ENCODE results near the gene LDLRAD4. TPM values are rescaled to one million over a fixed set of nuclear protein-coding genes. Genes with fewer than 3 reads are reported as not detected.

Gene LDLRAD4
- total and polyA plus RNA-seq, 9 of the 15 experiments (the other 6 are each of a cell fraction or from before 2014, with no cell fraction given): 0.01 TPM; not detected in 8

- TF ChIP-seq HOMEZ (CRISPR knock-in tag; IDR thresholded peaks at IDR 0.05): no peak
Measured at GRCh38 chr18:13393338-13393737, 174.8 kb downstream of the LDLRAD4 start (continued).

- Histone ChIP-seq H3K9me3 (replicated peaks; ENCODE audit: control insufficient read depth, insufficient read depth, low read depth, low read length) (no peaks in the 10 kb centered on the region), H3K36me3 (ENCODE audit: control insufficient read depth, insufficient read depth, low read length) (no peaks in the 10 kb centered on the region), H2AFZ (ENCODE audit: low read depth, low read length) (no peak overlapping the region), H3K9ac (ENCODE audit: insufficient read depth in 1 of 2, low read depth in 2 of 2, low read length in 2 of 2) (no peak overlapping the region), H3K9me1 (ENCODE audit: control insufficient read depth, insufficient read depth, low read length) (no peaks in the 10 kb centered on the region), H3K27ac (ENCODE audit: extremely low read depth, low read depth, low read length) (no peak overlapping the region), H3K4me1 (replicated peaks in 1 of 2; ENCODE audit: control insufficient read depth in 2 of 2, insufficient read depth in 2 of 2, low read length in 2 of 2) (no peaks in the 10 kb centered on the region), H3K4me2 (ENCODE audit: insufficient read depth, low read length) (no peak overlapping the region), H3K27me3 (ENCODE audit: control insufficient read depth in 2 of 2, insufficient read depth in 2 of 2, low read length in 2 of 2) (peaks cover 3 to 23% of the 10 kb centered on the region in 2 experiments; a peak in 2 of 5 replicates), H4K20me1 (replicated peaks; ENCODE audit: control insufficient read depth, insufficient read depth, low read length) (no peaks in the 10 kb centered on the region), H3K79me2 (ENCODE audit: control insufficient read depth, insufficient read depth, low read length) (no peaks in the 10 kb centered on the region), H3K4me3 (no peak overlapping the region)
- in situ Hi-C loops (cut with MboI) (no loop called here), intact Hi-C loops (cut with micrococcal nuclease) (no loop called here)
- ChIA-PET POLR2A (no interaction called here), CTCF (ENCODE audit: low intra/inter-chr PET ratio) (no interaction called here)
- BruUV-seq (replicated peaks): no TSS peak
- ATAC-seq (peak; percentile 78), FAIRE-seq (peak; percentile 19), DNase-seq (ENCODE audit: extremely low read depth in 1 of 4, low spot score in 3 of 4) (peak in 3 of 4 experiments; percentile 16 to 33 (median 28))
- TF ChIP-seq USF2 (CRISPR knock-in tag; IDR thresholded peaks at IDR 0.05) (0 out of 2 replicates have a peak, but pooled peaks have one; percentile 10), ZNF668 (CRISPR knock-in tag; IDR thresholded peaks at IDR 0.05) (no peak), ZFP36 (IDR thresholded peaks at IDR 0.05; ENCODE audit: low read depth, low read length, partially characterized antibody) (peak; percentile 39)
- 0% methylated on average over 3 of the region's 3 CpGs for WGBS (ENCODE audit: insufficient coverage, low coverage, missing lambda C conversion rate)
Measured at GRCh38 chr18:13394801-13395200, 176.2 kb downstream of the LDLRAD4 start.

Data from K562 (cell line).